GM23338 (cell line): Measurements from ENCODE around the gene INPPL1.
"Not testable (repeated sequence)": the region's sequence is repeated elsewhere in the genome, so short reads cannot be mapped to it uniquely, and the experiment has no call there.

Source experiments
- CREB1 ChIP-seq: fragments of 250-450 bp; sonication (Bioruptor Pico); IDR thresholded peaks from 2 replicates; pipeline ENCODE4 v1.5.0; 2020; ENCODE audit warnings: low read depth, mild to moderate bottlenecking, moderate library complexity
- EZH2phosphoT487 ChIP-seq: fragments of 200-600 bp; sonication (generic); IDR thresholded peaks from one replicate; pipeline ENCODE4 v1.8.1; 2018; ENCODE audit warnings: antibody characterized with exemption; ENCODE audit not compliant: unreplicated experiment
- NANOG ChIP-seq: IDR thresholded peaks from 2 replicates; pipeline ENCODE4 v1.6.1; 2016; ENCODE audit warnings: antibody characterized with exemption, borderline replicate concordance
- POLR2AphosphoS5 ChIP-seq: IDR thresholded peaks from 2 replicates; pipeline ENCODE4 v1.6.1; 2016; ENCODE audit warnings: antibody characterized with exemption, low read depth
- TF ChIP-seq, protein P1 (sequence below): IDR thresholded peaks from one replicate; pipeline ENCODE4 v1.6.1; 2018; ENCODE audit warnings: antibody characterized with exemption; ENCODE audit not compliant: unreplicated experiment
- TF ChIP-seq, protein P2 (sequence below), 2 experiments: fragments of 200-600 bp in 1 of 2; sonication (generic) in 1 of 2; conservative IDR thresholded peaks; 2 replicates each; pipeline versions ENCODE4 v1.5.1 to v1.6.1; 2016 to 2017; ENCODE audit warnings: antibody characterized with exemption in 2 of 2, low read depth in 2 of 2, mild to moderate bottlenecking in 2 of 2, moderate library complexity in 1 of 2

DNA sequence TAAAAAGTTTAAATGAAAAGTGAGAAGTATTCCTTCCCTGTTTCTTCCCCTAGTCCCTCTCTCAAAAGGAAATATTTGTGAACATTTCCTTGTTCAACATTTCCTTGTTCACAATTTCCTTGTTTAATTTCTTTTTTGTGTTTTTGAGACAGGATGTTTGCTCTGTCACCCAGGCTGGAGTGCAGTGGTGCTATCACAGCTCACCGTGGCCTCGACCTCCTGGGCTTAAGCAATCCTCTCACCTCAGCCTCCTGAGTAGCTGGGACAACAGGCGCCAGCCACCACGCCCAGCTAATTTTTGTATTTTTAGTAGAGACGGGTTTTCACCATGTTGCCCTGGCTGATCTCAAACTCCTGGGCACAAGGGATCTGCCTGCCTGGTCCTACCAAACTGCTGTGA lies 42.4 kb downstream of the INPPL1 start:
- not testable (repeated sequence) for TF ChIP-seq POLR2AphosphoS5; CREB1 (CRISPR knock-in tag); NANOG; EZH2phosphoT487
- TF ChIP-seq, protein P1, sequence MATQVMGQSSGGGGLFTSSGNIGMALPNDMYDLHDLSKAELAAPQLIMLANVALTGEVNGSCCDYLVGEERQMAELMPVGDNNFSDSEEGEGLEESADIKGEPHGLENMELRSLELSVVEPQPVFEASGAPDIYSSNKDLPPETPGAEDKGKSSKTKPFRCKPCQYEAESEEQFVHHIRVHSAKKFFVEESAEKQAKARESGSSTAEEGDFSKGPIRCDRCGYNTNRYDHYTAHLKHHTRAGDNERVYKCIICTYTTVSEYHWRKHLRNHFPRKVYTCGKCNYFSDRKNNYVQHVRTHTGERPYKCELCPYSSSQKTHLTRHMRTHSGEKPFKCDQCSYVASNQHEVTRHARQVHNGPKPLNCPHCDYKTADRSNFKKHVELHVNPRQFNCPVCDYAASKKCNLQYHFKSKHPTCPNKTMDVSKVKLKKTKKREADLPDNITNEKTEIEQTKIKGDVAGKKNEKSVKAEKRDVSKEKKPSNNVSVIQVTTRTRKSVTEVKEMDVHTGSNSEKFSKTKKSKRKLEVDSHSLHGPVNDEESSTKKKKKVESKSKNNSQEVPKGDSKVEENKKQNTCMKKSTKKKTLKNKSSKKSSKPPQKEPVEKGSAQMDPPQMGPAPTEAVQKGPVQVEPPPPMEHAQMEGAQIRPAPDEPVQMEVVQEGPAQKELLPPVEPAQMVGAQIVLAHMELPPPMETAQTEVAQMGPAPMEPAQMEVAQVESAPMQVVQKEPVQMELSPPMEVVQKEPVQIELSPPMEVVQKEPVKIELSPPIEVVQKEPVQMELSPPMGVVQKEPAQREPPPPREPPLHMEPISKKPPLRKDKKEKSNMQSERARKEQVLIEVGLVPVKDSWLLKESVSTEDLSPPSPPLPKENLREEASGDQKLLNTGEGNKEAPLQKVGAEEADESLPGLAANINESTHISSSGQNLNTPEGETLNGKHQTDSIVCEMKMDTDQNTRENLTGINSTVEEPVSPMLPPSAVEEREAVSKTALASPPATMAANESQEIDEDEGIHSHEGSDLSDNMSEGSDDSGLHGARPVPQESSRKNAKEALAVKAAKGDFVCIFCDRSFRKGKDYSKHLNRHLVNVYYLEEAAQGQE, result not testable (repeated sequence)
- TF ChIP-seq, protein P2, sequence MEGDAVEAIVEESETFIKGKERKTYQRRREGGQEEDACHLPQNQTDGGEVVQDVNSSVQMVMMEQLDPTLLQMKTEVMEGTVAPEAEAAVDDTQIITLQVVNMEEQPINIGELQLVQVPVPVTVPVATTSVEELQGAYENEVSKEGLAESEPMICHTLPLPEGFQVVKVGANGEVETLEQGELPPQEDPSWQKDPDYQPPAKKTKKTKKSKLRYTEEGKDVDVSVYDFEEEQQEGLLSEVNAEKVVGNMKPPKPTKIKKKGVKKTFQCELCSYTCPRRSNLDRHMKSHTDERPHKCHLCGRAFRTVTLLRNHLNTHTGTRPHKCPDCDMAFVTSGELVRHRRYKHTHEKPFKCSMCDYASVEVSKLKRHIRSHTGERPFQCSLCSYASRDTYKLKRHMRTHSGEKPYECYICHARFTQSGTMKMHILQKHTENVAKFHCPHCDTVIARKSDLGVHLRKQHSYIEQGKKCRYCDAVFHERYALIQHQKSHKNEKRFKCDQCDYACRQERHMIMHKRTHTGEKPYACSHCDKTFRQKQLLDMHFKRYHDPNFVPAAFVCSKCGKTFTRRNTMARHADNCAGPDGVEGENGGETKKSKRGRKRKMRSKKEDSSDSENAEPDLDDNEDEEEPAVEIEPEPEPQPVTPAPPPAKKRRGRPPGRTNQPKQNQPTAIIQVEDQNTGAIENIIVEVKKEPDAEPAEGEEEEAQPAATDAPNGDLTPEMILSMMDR (conservative IDR thresholded peaks at IDR 0.05; ENCODE audit: low read depth in 2 of 2), result not testable (repeated sequence)
